NOMO-1 treated with DMSO at 0.1 percent for 48 hours (cell line): ENCODE results near the gene TTC28.
"Not testable (repeated sequence)": the region's sequence is repeated elsewhere in the genome, so short reads cannot be mapped to it uniquely, and the experiment has no call there.

ENCODE experiments used
- DNase-seq: peaks from one replicate; lab custom pipeline; 2025; ENCODE audit not compliant: unreplicated experiment; lab: John Stamatoyannopoulos, UW

Gene TTC28

GRCh38 chr22:28604966-28605761 lies 74.5 kb downstream of the TTC28 start:
- DNase-seq = no peak

GRCh38 chr22:28601915-28602314 lies 77.7 kb downstream of the TTC28 start:
- DNase-seq = no peak

GRCh38 chr22:28600546-28601143 lies 79.0 kb downstream of the TTC28 start:
- DNase-seq = peak; percentile 74

GRCh38 chr22:28599693-28600092 lies 79.9 kb downstream of the TTC28 start:
- DNase-seq = no peak

GRCh38 chr22:28597665-28598064 lies 82.0 kb downstream of the TTC28 start:
- no peak for DNase-seq

- peak; percentile 76 for DNase-seq
Observed at GRCh38 chr22:28594797-28595462, 84.7 kb downstream of the TTC28 start.

- no peak for DNase-seq
Observed at GRCh38 chr22:28594076-28594796, 85.4 kb downstream of the TTC28 start.

- no peak for DNase-seq
Observed at GRCh38 chr22:28593299-28593698, 86.3 kb downstream of the TTC28 start.

- peak; percentile 69 for DNase-seq
Observed at GRCh38 chr22:28589102-28589750, 90.4 kb downstream of the TTC28 start.

- DNase-seq = no peak
Observed at GRCh38 chr22:28585324-28585723, 94.3 kb downstream of the TTC28 start.

- DNase-seq = no peak
Observed at GRCh38 chr22:28582806-28583205, 96.8 kb downstream of the TTC28 start.

GRCh38 chr22:28581016-28581415 lies 98.6 kb downstream of the TTC28 start:
- DNase-seq = peak; percentile 60

GRCh38 chr22:28576162-28576561 lies 103.5 kb downstream of the TTC28 start:
- DNase-seq = no peak

- DNase-seq = peak; percentile 87
Observed at GRCh38 chr22:28574159-28574788, 105.4 kb downstream of the TTC28 start.

- no peak for DNase-seq
Observed at GRCh38 chr22:28570696-28571373, 108.8 kb downstream of the TTC28 start.

GRCh38 chr22:28568974-28569373 lies 110.7 kb downstream of the TTC28 start:
- not testable (repeated sequence) for DNase-seq

GRCh38 chr22:28568099-28568498 lies 111.5 kb downstream of the TTC28 start:
- DNase-seq = no peak

- DNase-seq = not testable (repeated sequence)
Observed at GRCh38 chr22:28566920-28567499, 112.6 kb downstream of the TTC28 start.

- no peak for DNase-seq
Observed at GRCh38 chr22:28563636-28564035, 116.0 kb downstream of the TTC28 start.
